GM12872 (cell line): ENCODE measurements around the gene FBXL13.

ENCODE experiments used
- TF ChIP-seq, protein P1 (sequence below): IDR thresholded peaks from 3 replicates; pipeline ENCODE4 v1.5.1; 2011; ENCODE audit warnings: low read depth, mild to moderate bottlenecking, low read length, moderate library complexity; ENCODE audit not compliant: insufficient read depth

Gene FBXL13

DNA sequence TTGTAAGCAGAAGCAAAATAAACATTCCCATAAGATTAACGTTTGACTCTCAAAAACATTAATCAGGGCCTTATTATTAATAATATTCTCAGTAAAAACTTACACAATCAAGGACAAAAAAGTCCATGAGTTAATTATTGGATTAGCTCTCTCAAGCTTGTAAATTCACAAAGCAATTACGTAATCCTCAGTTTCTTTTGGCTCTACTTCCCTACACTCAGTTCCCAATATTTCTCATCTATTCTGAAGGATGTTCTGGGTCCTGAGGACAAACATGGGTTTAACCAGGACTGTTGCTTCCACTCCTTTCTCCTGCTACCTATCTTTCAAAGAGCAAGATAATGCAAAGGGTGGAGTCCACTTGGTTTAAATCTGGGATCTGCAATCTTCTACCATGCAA, 15.1 kb downstream of the FBXL13 start:
- TF ChIP-seq, protein P1, sequence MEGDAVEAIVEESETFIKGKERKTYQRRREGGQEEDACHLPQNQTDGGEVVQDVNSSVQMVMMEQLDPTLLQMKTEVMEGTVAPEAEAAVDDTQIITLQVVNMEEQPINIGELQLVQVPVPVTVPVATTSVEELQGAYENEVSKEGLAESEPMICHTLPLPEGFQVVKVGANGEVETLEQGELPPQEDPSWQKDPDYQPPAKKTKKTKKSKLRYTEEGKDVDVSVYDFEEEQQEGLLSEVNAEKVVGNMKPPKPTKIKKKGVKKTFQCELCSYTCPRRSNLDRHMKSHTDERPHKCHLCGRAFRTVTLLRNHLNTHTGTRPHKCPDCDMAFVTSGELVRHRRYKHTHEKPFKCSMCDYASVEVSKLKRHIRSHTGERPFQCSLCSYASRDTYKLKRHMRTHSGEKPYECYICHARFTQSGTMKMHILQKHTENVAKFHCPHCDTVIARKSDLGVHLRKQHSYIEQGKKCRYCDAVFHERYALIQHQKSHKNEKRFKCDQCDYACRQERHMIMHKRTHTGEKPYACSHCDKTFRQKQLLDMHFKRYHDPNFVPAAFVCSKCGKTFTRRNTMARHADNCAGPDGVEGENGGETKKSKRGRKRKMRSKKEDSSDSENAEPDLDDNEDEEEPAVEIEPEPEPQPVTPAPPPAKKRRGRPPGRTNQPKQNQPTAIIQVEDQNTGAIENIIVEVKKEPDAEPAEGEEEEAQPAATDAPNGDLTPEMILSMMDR, result no peak

DNA sequence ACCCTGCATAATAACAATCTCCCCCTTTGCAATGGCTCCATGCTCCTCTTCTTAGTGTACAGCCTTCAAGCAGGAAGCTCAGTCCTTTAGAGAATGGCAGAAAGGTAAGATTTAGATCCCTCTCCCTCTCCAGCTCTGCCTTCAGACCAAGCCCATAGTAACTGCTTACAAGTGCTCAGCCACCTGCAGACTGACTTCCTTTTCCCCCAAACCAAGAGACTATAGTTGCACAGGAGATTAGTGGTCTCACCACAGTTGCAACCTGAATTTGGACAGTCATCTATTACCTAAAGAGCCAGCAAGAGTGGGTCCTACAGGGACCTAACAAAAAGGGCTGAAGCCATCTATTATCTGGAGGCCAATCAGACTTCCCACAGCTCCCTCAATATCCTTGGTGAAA, 16.5 kb downstream of the FBXL13 start:
- TF ChIP-seq, protein P1, result no peak

DNA sequence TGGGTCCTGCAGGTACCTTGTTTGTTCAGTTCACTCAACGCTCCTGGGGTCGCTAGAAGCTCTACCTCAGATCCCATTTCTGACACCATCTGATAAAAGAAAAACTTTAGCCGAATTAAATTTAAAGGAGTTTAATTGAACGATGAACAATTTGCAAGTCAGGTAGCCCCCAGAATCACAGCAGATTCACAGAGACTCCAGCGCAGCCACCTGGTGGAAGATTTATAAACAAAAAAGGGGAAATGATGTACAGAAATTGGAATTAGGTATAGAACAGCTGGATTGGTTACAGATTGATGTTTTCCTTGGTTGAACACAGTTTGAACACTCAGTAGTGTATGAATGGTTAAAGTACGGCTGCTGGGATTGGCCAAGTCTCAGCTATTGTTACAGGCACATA, 23.1 kb downstream of the FBXL13 start:
- TF ChIP-seq, protein P1, result no peak

DNA sequence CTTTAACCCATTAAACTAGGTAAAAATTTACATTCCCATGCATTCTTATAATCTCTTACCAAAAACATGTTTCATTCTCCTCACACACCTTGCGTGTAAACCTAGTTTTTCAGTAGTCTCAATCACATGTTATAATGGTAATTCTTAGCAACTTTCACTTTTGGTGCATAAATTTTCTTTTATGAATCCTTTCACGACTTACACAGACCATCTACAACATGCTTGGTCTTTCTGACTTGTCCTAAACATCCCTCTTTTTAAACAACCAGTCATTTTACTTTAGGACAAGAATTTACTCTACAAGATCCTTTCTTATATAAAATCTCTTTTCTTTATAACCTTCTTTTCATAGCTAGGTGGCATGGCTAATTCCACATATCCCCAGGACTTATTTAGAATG, 25.8 kb downstream of the FBXL13 start:
- TF ChIP-seq, protein P1, result no peak

DNA sequence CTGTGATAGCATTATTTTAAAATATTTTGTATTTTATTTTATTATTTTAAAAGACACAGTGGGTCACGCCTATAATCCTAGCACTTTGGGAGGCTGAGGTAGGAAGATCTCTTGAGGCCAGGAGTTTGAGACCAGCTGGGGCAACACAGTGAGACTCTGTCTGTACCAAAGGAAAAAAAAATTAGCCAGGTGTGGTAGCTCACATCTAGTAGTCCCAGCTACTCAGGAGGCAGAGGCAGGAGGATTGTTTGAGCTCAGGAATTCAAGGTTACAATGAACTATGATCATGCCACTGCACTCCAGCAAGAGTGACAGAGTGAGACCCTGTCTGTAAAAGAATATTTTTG, 37.1 kb downstream of the FBXL13 start:
- TF ChIP-seq, protein P1, result no peak

DNA sequence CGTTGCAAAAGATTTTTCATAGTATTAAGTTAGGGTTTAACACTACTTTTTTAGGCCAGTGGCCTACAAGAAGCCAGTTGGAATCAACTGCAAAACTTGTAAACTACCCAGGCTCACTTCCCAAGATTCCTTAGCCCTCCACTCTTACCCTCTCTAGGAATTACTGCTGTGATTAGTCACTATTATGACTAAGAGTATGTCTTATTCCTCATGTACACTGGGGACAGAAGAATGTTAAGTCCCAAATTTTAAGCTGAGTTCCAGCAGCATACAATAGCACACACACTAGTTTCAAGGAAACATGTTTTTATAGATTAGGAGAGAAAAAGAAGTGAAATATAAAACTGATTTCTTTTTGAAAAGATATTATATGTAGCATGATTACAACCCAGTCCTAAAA, 42.8 kb downstream of the FBXL13 start:
- TF ChIP-seq, protein P1, result no peak

DNA sequence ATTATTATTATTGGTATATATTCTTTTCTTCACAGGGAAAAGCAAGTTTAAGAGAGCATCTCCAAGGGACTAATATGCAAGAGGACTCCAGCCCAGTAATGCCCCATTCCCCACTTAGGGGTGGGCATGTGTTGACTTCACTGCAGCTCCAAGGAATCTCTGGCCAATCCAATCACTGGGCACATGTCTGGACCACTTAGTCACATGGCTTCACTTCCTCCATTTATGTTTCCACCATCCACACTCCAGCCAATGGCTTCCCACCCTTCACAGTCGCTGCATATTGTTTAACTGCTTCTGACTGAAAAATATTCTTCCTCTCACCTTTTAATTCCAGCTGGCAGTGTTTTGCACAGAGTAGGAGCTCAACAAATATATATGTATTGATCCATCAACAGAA, 43.6 kb downstream of the FBXL13 start:
- TF ChIP-seq, protein P1, result no peak

DNA sequence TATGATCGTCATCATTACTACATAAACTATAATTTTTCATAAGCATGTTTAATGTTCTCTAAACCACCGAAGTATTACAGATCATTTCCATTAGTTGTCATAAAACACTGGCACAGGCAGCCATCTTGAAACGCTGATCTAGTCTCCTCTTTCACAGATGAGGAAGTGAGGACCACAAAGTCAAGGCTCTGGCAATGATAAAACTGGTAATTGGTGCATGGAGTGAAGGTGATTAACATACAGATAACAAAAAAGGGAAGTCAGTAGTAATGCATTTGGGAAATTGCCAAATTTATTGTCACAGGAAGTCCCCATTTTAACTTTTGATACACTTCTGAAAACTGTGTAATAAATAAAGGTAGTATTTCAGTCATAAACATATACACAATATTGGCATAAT, 49.3 kb downstream of the FBXL13 start:
- TF ChIP-seq, protein P1, result no peak
